NCI-H187 treated with DMSO at 0.1 percent for 48 hours (cell line): Measurements from ENCODE around the gene POFUT2.
A peak's percentile ranks its signal among the peaks of the same experiment; 100 is the strongest.

Source experiments
- DNase-seq: peaks from one replicate; lab custom pipeline; 2025; lab: John Stamatoyannopoulos, UW

POFUT2 gene

GRCh38 chr21:45287438-45288391, at the start of gene POFUT2:
TSS of gene POFUT2 (minus strand) at chr21:45287895. CDS start at chr21:45287871, 24 bp downstream.
- peak; percentile 45 for DNase-seq

GRCh38 chr21:45336870-45337269, 49.2 kb upstream of the POFUT2 start:
- no peak for DNase-seq

GRCh38 chr21:45336535-45336810, 48.8 kb upstream of the POFUT2 start:
- DNase-seq: no peak

- DNase-seq: no peak
These were observed 48.3 kb upstream of the POFUT2 start for GRCh38 chr21:45335761-45336534.

- DNase-seq: no peak
These were observed 47.6 kb upstream of the POFUT2 start for GRCh38 chr21:45335151-45335760.

GRCh38 chr21:45334591-45335081, 46.9 kb upstream of the POFUT2 start:
- DNase-seq: no peak

GRCh38 chr21:45334134-45334533, 46.4 kb upstream of the POFUT2 start:
- no peak for DNase-seq

GRCh38 chr21:45333583-45334121, 46.0 kb upstream of the POFUT2 start:
- DNase-seq: no peak

DNA sequence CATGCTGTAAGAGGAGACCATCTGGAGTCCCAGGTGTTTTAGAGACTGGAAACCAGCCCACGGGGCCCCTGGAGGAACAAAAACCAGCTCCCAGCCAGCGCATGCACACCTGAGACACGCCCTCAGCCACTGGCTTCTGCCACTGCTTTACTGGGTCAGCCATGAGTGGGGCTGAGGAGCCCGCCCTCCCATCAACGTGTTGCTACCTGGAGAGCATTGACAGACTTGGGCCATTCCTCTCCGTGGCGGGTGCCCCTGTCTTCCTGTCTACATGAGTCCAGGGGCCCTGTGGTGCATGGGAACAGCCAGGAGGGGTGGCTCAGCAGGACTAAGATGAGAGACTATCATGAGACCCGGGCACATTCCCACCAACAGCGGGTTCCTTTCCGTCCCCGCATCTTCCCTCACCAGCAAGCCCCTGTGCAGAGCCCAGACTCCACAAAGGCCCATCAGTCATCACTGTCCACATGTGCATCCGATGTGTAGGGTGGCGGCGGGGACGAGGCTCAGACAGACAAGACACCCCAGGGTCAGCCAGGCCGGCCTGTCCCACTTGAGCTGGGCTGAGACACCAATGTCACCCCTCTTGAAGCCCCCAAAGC, 45.4 kb upstream of the POFUT2 start:
- no peak for DNase-seq

DNA sequence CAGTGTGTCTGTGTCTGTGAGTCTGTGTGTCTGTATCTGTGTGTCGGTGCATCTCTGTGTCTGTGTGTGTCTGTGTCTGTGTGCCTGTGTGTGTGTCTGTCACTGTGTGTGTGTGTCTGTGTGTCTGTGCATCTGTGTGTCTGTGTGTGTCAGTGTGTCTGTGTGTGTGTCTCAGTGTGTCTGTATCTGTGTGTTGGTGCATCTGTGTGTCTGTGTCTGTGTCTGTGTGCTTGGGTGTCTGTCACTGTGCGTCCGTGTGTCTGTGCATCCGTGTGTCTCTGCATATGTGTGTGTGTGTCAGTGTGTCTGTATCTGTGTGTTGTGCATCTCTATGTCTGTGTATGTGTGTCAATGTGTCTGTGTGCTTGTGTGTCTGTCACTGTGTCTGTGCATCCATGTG, 44.7 kb upstream of the POFUT2 start:
- no peak for DNase-seq

GRCh38 chr21:45331531-45332147, 43.9 kb upstream of the POFUT2 start:
- no peak for DNase-seq

- no peak for DNase-seq
These were observed 43.2 kb upstream of the POFUT2 start for GRCh38 chr21:45330851-45331261.

DNA sequence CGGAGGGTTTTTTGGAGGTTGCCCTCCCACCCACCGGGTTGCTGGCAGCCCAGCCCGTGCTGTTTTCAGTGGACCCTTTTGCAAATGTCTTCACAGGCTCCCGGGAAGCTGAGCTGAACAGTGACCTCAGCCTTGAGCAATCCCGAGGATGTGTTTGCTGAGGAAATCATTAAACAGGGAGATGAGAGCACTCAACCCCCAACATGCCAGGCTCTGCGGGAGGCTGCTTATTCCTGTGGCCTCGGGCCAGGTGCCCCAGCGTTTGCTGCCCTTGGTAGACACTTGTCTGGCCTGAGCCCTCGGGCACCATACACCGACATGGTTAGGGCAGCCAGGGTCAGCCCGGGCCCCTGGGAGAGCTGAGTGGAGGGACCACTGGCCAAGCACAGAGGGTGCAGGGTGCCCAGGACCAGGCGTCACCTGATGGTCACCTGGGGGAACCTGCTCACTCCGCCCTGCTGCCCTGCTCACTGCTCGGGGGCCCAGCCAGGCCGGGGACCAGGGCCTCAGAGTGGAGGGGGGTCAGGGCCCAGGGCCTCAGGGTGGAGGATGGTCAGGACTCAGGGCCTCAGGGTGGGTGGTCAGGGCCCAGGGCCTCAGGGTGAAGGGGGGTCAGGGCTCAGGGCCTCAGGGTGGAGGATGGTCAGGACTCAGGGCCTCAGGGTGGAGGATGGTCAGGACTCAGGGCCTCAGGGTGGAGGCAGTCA, 42.5 kb upstream of the POFUT2 start:
- DNase-seq: no peak

GRCh38 chr21:45329261-45330074, 41.8 kb upstream of the POFUT2 start:
- DNase-seq: no peak

- DNase-seq: no peak
These were observed 40.8 kb upstream of the POFUT2 start for GRCh38 chr21:45328198-45329091.

DNA sequence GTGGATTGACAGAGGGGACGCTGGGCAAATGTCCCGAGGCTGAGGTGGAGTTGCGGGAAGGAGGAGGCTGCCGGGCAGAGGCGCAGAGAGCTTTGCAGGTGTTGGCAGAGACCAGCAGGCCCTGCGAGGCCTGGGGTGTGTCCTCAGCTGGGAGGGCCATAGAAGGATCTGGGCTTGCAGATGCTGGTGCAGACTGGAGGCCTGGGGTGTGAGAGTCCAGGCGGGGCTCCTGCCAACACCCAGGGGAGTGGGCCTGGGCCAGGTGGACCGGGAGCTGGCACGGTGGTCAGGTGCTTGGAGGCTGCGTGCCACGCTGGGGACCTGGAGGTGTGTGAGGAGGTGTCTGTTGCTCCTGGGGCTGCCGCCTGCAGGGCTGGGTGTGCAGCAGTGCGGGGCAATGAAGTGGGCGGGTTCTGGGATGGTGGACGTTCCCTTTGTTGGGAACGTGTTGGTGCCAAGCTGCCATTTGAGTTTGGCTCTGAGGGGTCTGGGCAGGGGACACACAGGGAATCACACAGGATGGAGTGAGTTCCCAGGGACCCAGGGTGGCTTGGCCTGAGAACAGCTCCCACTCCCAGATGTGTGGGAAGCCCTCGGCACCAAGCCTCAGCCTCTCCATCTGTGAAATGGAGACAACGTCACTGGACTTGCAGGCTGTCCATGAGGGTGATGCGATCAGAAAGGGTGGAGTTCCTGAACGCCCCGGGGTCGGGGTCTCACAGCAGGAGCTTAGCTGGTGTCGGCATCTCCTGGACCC, 39.9 kb upstream of the POFUT2 start:
- no peak for DNase-seq

GRCh38 chr21:45326891-45327440, 39.3 kb upstream of the POFUT2 start:
- DNase-seq: no peak
